GM19023 (cell line): ENCODE results near the gene ATRAID.

Experiments used
- ATAC-seq: cut with Tn5 transposase; IDR thresholded peaks from one replicate; pipeline ENCODE4 v1.9.1; 2021; ENCODE audit warnings: mild to moderate bottlenecking, moderate library complexity; ENCODE audit not compliant: unreplicated experiment

The ATRAID gene

GRCh38 chr2:27217173-27218121, 5.6 kb downstream of the ATRAID start, which contains the start of gene CAD:
CAD (plus strand) TSS chr2:27217369; CDS start chr2:27217552, 183 bp downstream.
- peak; percentile 78 for ATAC-seq

GRCh38 chr2:27218614-27219013, 6.8 kb downstream of the ATRAID start:
- no peak for ATAC-seq

GRCh38 chr2:27219091-27219490, 7.2 kb downstream of the ATRAID start:
- no peak for ATAC-seq

GRCh38 chr2:27220091-27220490, 8.2 kb downstream of the ATRAID start:
- ATAC-seq, result no peak

- ATAC-seq, result no peak
Measured at GRCh38 chr2:27221166-27221565, 9.3 kb downstream of the ATRAID start.

GRCh38 chr2:27222407-27222806, 10.6 kb downstream of the ATRAID start:
- no peak for ATAC-seq

- ATAC-seq, result no peak
Measured at GRCh38 chr2:27223416-27223815, 11.6 kb downstream of the ATRAID start.

- no peak for ATAC-seq
Measured at GRCh38 chr2:27225526-27225925, 13.7 kb downstream of the ATRAID start.

GRCh38 chr2:27227501-27227900, 15.7 kb downstream of the ATRAID start:
- no peak for ATAC-seq

- ATAC-seq, result no peak
Measured at GRCh38 chr2:27231921-27232320, 20.1 kb downstream of the ATRAID start.

GRCh38 chr2:27233341-27233740, 21.5 kb downstream of the ATRAID start:
- no peak for ATAC-seq

- ATAC-seq, result no peak
Measured at GRCh38 chr2:27236136-27236535, 24.3 kb downstream of the ATRAID start.

GRCh38 chr2:27236626-27237025, 24.8 kb downstream of the ATRAID start:
- ATAC-seq, result no peak

GRCh38 chr2:27237341-27237945, 25.6 kb downstream of the ATRAID start:
- no peak for ATAC-seq

- ATAC-seq, result no peak
Measured at GRCh38 chr2:27238976-27239375, 27.1 kb downstream of the ATRAID start.

GRCh38 chr2:27240406-27240805, 28.6 kb downstream of the ATRAID start:
- ATAC-seq, result no peak

- ATAC-seq, result no peak
Measured at GRCh38 chr2:27241761-27242613, 30.1 kb downstream of the ATRAID start.

- no peak for ATAC-seq
Measured at GRCh38 chr2:27242614-27242951, 30.7 kb downstream of the ATRAID start.

GRCh38 chr2:27243391-27244130, 31.7 kb downstream of the ATRAID start:
- no peak for ATAC-seq

GRCh38 chr2:27245116-27245515, 33.3 kb downstream of the ATRAID start:
- ATAC-seq, result no peak

- no peak for ATAC-seq
Measured at GRCh38 chr2:27245626-27246025, 33.8 kb downstream of the ATRAID start.
